ENCODE data around the gene RHPN2. TPM values are rescaled to one million over a fixed set of nuclear protein-coding genes. Genes with fewer than 3 reads are reported as not detected.

RHPN2 gene
- total and polyA plus RNA-seq, 2 of the 8 experiments (the other 6 are each of a cell fraction or from before 2014, with no cell fraction given), result 22.8 to 31.1 TPM

DNA sequence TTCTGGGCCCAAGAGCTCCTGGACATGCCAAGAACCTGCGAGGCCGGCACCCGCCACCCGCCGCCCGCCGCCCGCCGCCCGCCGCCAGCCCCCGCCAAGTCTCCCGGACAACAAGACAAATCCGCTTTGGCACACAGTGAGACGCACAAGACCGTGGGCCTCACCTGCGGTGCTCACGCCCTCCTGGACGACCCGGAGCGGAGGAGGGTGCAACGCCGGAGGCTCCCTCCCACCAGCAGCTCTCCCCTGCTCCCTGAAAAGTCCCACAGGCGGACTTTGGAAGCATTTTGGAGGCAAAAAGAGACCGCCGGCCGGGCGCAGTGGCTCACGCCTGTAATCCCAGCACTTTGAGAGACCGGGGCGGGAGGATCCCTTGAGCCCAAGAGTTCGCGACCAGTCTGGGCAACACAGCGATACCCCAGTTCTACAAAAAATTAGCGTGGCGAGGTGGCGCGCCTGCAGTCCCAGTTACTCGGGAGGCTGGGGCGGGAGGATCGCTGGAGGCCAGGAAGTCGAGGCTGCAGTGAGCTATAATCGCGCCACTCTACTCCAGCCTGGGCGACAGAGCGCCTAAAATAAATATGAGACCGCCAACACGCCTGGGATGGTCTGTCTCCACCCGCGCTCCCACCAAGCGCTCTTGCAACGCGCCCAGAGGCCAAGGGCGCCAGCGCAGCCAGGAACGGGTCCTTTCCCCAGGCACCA lies 783 bp downstream of the RHPN2 start:
- no peaks in the 10 kb centered on the region for H3K36me3 ChIP-seq (ENCODE audit: control insufficient read depth in 2 of 4, insufficient read depth in 4 of 4, low read length in 3 of 4)
- no peak overlapping the region for H2AK5ac ChIP-seq (ENCODE audit: low read depth, low read length)
- peak overlapping the region; percentile 54 for H4K91ac ChIP-seq (replicated peaks; ENCODE audit: insufficient read length, low read length)
- H2AFZ ChIP-seq (ENCODE audit: low read length), result no peak overlapping the region
- H3K4me3 ChIP-seq (ENCODE audit: extremely low read depth in 1 of 4, insufficient read depth in 2 of 4, low read depth in 3 of 4, low read length in 4 of 4), result peak overlapping the region; percentile 54 to 100 (median 75)
- H3K27ac ChIP-seq (ENCODE audit: low read depth, low read length), result no peak overlapping the region
- peaks cover 3% of the 10 kb centered on the region; the same call in 1 of the 2 replicates for H3K23me2 ChIP-seq (ENCODE audit: low read depth, low read length)
- peak overlapping the region; percentile 78 for H3K18ac ChIP-seq (ENCODE audit: extremely low read depth, low read length)
- H4K5ac ChIP-seq (ENCODE audit: insufficient read length, low read depth, low read length), result no peak overlapping the region
- no peak overlapping the region for H2BK120ac ChIP-seq (replicated peaks; ENCODE audit: low read depth, low read length)
- H3K27me3 ChIP-seq (replicated peaks in 1 of 4; ENCODE audit: control insufficient read depth in 3 of 4, extremely low read depth in 1 of 4, insufficient read depth in 3 of 4, low read length in 3 of 4), result peaks cover 0 to 4% (median 3%) of the 10 kb centered on the region in 4 experiments; a peak in 4 of 7 replicates
- CTCF ChIA-PET (ENCODE audit: partially characterized antibody), result interaction anchor here (1.2 to 2.2 kb wide), 3 partner anchors 15 to 89 kb away, joined by 3 to 11 read pairs (median 3); no protein-coding TSS in a partner anchor
- no peak overlapping the region; the same call in 1 of the 2 replicates for H2BK5ac ChIP-seq (ENCODE audit: low read depth, low read length)
- H4K20me1 ChIP-seq (replicated peaks in 1 of 2; ENCODE audit: control insufficient read depth in 1 of 2, insufficient read depth in 2 of 2, low read length in 2 of 2), result peaks cover 3 to 9% of the 10 kb centered on the region in 2 experiments
- peak overlapping the region; percentile 61 to 72 for H3K4me2 ChIP-seq (ENCODE audit: insufficient read depth in 1 of 2, low read depth in 2 of 2, low read length in 2 of 2)
- POLR2A ChIA-PET (ENCODE audit: partially characterized antibody), result interaction anchor here (0.8 to 4.1 kb wide), 3 partner anchors 12 to 39 kb away, joined by 3 to 12 read pairs (median 10); partner anchors contain the start of gene GPATCH1
- no peak for FAIRE-seq
- H2BK15ac ChIP-seq (ENCODE audit: low read length), result no peak overlapping the region
- no peak overlapping the region for H2BK12ac ChIP-seq (ENCODE audit: low read depth, low read length)
- peaks cover 8 to 45% of the 10 kb centered on the region in 2 experiments for H3K79me2 ChIP-seq (ENCODE audit: control insufficient read depth in 1 of 2, insufficient read depth in 2 of 2, low read length in 2 of 2)
- 1% methylated on average over 32 of the region's 56 CpGs; no CpG with 5 or more reads in 1 of the 2 experiments for WGBS, 2 experiments (ENCODE audit: extremely low coverage in 1 of 2, insufficient coverage in 1 of 2, insufficient read length in 1 of 2, insufficient replicate concordance in 2 of 2, low coverage in 1 of 2, low lambda C conversion rate in 2 of 2, missing lambda C conversion rate in 1 of 2)
- peak overlapping the region; percentile 84 for H4K8ac ChIP-seq (ENCODE audit: extremely low read depth, insufficient read depth, low read length)
- DNase-seq (ENCODE audit: low read depth in 1 of 2, low spot score in 2 of 2), result peak in 1 of 2 experiments; percentile 60
- H3K79me1 ChIP-seq (ENCODE audit: low read depth, low read length), result peaks cover 10% of the 10 kb centered on the region; the same call in 1 of the 2 replicates
- H3K4me1 ChIP-seq (replicated peaks in 1 of 4; ENCODE audit: control insufficient read depth in 3 of 4, insufficient read depth in 4 of 4, low read length in 3 of 4), result peaks cover 0 to 4% (median 0%) of the 10 kb centered on the region in 4 experiments; a peak in 1 of 7 replicates
- H2BK20ac ChIP-seq (ENCODE audit: low read length), result no peak overlapping the region
- no peak overlapping the region for H3K14ac ChIP-seq (ENCODE audit: insufficient read length)
- H3K56ac ChIP-seq (replicated peaks; ENCODE audit: insufficient read length, low read depth, low read length), result no peak overlapping the region
- no peak overlapping the region for H3K23ac ChIP-seq (ENCODE audit: insufficient read length)
- peak overlapping the region in 3 of 4 experiments; percentile 29 to 53 (median 42); a peak in 5 of 7 replicates for H3K9ac ChIP-seq (replicated peaks in 1 of 4; ENCODE audit: extremely low read depth in 1 of 4, low read depth in 3 of 4, low read length in 3 of 4)
- H3K9me3 ChIP-seq (ENCODE audit: insufficient read depth in 2 of 2, low read depth in 1 of 2, low read length in 1 of 2), result no peaks in the 10 kb centered on the region
- no peak overlapping the region for H3K4ac ChIP-seq (replicated peaks; ENCODE audit: insufficient read length, low read depth, low read length)
- TF ChIP-seq CBX8 (IDR thresholded peaks at IDR 0.05; ENCODE audit: borderline replicate concordance, low read depth, low read length) (no peak), PHF8 (conservative IDR thresholded peaks at IDR 0.05; ENCODE audit: low read depth, low read length) (0 out of 2 replicates have a peak, but pooled peaks have one; percentile 7), ZNF274 (IDR thresholded peaks at IDR 0.05; ENCODE audit: borderline replicate concordance, extremely low read depth, low read length) (no peak), TBP (IDR thresholded peaks at IDR 0.05; ENCODE audit: low read depth, low read length) (no peak), KDM1A (IDR thresholded peaks at IDR 0.05; ENCODE audit: borderline replicate concordance, low read length) (peak; percentile 84), HDAC2 (IDR thresholded peaks at IDR 0.05; ENCODE audit: borderline replicate concordance in 1 of 2, low read depth in 2 of 2, low read length in 2 of 2) (peak in 1 of 2 experiments; percentile 63; a peak in 1 of 4 replicates), SIX5 (IDR thresholded peaks at IDR 0.05; ENCODE audit: low read depth, low read length) (no peak), CBX5 (IDR thresholded peaks at IDR 0.05; ENCODE audit: low read depth, low read length) (no peak), SUZ12 (IDR thresholded peaks at IDR 0.05; ENCODE audit: low read length) (no peak)
- TF ChIP-seq, protein P1, sequence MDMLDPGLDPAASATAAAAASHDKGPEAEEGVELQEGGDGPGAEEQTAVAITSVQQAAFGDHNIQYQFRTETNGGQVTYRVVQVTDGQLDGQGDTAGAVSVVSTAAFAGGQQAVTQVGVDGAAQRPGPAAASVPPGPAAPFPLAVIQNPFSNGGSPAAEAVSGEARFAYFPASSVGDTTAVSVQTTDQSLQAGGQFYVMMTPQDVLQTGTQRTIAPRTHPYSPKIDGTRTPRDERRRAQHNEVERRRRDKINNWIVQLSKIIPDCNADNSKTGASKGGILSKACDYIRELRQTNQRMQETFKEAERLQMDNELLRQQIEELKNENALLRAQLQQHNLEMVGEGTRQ (IDR thresholded peaks at IDR 0.05; ENCODE audit: low read length), result no peak
